Activated T-helper 1 cell treated with Interleukin-2 at 50 U/mL for 16 hours (primary cell): Measurements from ENCODE around the gene SPTB.
A peak's percentile ranks its signal among the peaks of the same experiment; 100 is the strongest.

Experiments
- DNase-seq: peaks from one replicate; pipeline ENCODE4 v3.0.0-alpha.2; 2020; ENCODE audit warnings: low read depth

Gene SPTB

GRCh38 chr14:64708148-64709004 is 171.3 kb downstream of the SPTB start:
- peak; percentile 29 for DNase-seq

- DNase-seq: no peak
Measured at GRCh38 chr14:64707661-64708060, 172.0 kb downstream of the SPTB start.

- no peak for DNase-seq
Measured at GRCh38 chr14:64706593-64707193, 173.0 kb downstream of the SPTB start.

- DNase-seq: no peak
Measured at GRCh38 chr14:64706119-64706592, 173.6 kb downstream of the SPTB start.

- no peak for DNase-seq
Measured at GRCh38 chr14:64705381-64706118, 174.2 kb downstream of the SPTB start.

- no peak for DNase-seq
Measured at GRCh38 chr14:64704743-64705380, 174.8 kb downstream of the SPTB start.

- DNase-seq: no peak
Measured at GRCh38 chr14:64704143-64704742, 175.5 kb downstream of the SPTB start, which contains the start of gene PLEKHG3. Gene PLEKHG3, plus strand, starts transcription at chr14:64704424. Its CDS starts 23,208 bp downstream, at chr14:64727632.

GRCh38 chr14:64703395-64704142 is 176.1 kb downstream of the SPTB start:
- DNase-seq: no peak

- DNase-seq: no peak
Measured at GRCh38 chr14:64702493-64703394, 177.0 kb downstream of the SPTB start.

GRCh38 chr14:64701660-64702059 is 178.0 kb downstream of the SPTB start:
- no peak for DNase-seq

GRCh38 chr14:64700894-64701293 is 178.8 kb downstream of the SPTB start:
- DNase-seq: no peak

- no peak for DNase-seq
Measured at GRCh38 chr14:64700290-64700689, 179.4 kb downstream of the SPTB start.

GRCh38 chr14:64698903-64699302 is 180.8 kb downstream of the SPTB start:
- no peak for DNase-seq

- no peak for DNase-seq
Measured at GRCh38 chr14:64696355-64696857, 183.3 kb downstream of the SPTB start.
